Stimulated activated CD4-positive, alpha-beta T cell treated with anti-CD3 and anti-CD28 coated beads, Interleukin-12 subunit alpha, Interleukin-12 subunit beta, amount 100 ng/mL, for 48 hours (primary cell): Measurements from ENCODE around the gene PRSS8.
"Not testable (repeated sequence)": the region's sequence is repeated elsewhere in the genome, so short reads cannot be mapped to it uniquely, and the experiment has no call there.

Experiments
- DNase-seq, 3 donors: peaks; one replicate each; pipeline ENCODE4 v3.0.0-alpha.2; 2020; ENCODE audit warnings: low read depth in 2 of 3, low spot score in 1 of 3

PRSS8 gene

GRCh38 chr16:31107465-31107867, 28.1 kb downstream of the PRSS8 start:
- peak; percentile 30 to 56 (median 42) for DNase-seq

- no peak for DNase-seq
Observed at GRCh38 chr16:31106509-31107464, 28.7 kb downstream of the PRSS8 start.

- peak; percentile 71 to 91 (median 75) for DNase-seq
Observed at GRCh38 chr16:31105677-31106213, 29.8 kb downstream of the PRSS8 start.

- DNase-seq = not testable (repeated sequence)
Observed at GRCh38 chr16:31100876-31101641, 34.5 kb downstream of the PRSS8 start.

- no peak for DNase-seq
Observed at GRCh38 chr16:31099860-31100638, 35.5 kb downstream of the PRSS8 start.

- peak; percentile 83 to 89 (median 88) for DNase-seq
Observed at GRCh38 chr16:31094424-31095120, 41.0 kb downstream of the PRSS8 start, which contains the start of gene VKORC1. Gene VKORC1, minus strand, starts transcription at chr16:31094797. Its CDS starts 68 bp downstream, at chr16:31094729.

- DNase-seq = no peak
Observed at GRCh38 chr16:31094088-31094423, 41.5 kb downstream of the PRSS8 start.

GRCh38 chr16:31093132-31093703, 42.3 kb downstream of the PRSS8 start:
- no peak for DNase-seq

- no peak for DNase-seq
Observed at GRCh38 chr16:31092330-31092729, 43.2 kb downstream of the PRSS8 start.

GRCh38 chr16:31090540-31090939, 45.0 kb downstream of the PRSS8 start:
- no peak for DNase-seq

GRCh38 chr16:31089199-31089598, 46.3 kb downstream of the PRSS8 start:
- DNase-seq = no peak

- no peak for DNase-seq
Observed at GRCh38 chr16:31088459-31089183, 46.9 kb downstream of the PRSS8 start, which contains the start of gene PRSS53. Gene PRSS53, minus strand, starts transcription at chr16:31088943. Its CDS starts 134 bp downstream, at chr16:31088809.

- DNase-seq = no peak
Observed at GRCh38 chr16:31087971-31088370, 47.6 kb downstream of the PRSS8 start.

GRCh38 chr16:31087481-31087880, 48.0 kb downstream of the PRSS8 start:
- no peak for DNase-seq

GRCh38 chr16:31086629-31086906, 49.0 kb downstream of the PRSS8 start:
- DNase-seq = no peak

GRCh38 chr16:31085873-31086628, 49.5 kb downstream of the PRSS8 start:
- DNase-seq = no peak

- no peak for DNase-seq
Observed at GRCh38 chr16:31085411-31085810, 50.1 kb downstream of the PRSS8 start.

- DNase-seq = no peak
Observed at GRCh38 chr16:31084584-31085302, 50.8 kb downstream of the PRSS8 start.
